Measurements from ENCODE around the gene AACS. TPM values are rescaled to one million over a fixed set of nuclear protein-coding genes. Genes with fewer than 3 reads are reported as not detected.

Gene AACS
- total RNA-seq, 2 experiments from 2014 or later: 10.8 to 11.7 TPM

DNA sequence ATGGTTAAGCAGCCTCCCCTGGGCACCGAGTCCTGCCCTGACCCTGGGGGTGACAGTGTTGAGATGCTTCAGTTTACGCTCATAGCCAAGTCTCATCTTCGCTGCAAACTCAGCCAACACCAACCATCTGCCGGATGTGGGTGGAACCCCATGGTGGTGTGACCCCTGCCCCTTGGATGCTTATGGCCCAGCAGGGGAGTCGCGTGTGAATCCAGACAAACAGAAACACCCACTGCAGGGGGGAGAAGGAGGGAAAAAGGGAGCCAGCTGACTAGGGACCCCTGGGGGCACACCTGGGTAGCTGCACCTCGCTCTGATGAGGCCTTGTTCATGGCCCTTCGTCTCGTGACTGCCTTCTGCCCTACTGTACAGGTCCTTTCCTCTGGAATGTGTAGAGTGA is 23.8 kb downstream of the AACS start:
- Histone ChIP-seq H3K27ac (ENCODE audit: low read depth in 1 of 2, low read length in 2 of 2) (no peak overlapping the region), H3K36me3 (ENCODE audit: insufficient read depth, low read length) (peaks cover 23% of the 10 kb centered on the region), H3K4me3 (ENCODE audit: low read length) (no peak overlapping the region), H3K27me3 (ENCODE audit: control insufficient read depth in 1 of 2, insufficient read depth in 2 of 2, low read length in 2 of 2) (no peaks in the 10 kb centered on the region), H3K4me1 (ENCODE audit: insufficient read depth, low read length) (no peaks in the 10 kb centered on the region), H3K9me3 (ENCODE audit: control insufficient read depth in 1 of 2, insufficient read depth in 1 of 2, low read length in 2 of 2) (no peaks in the 10 kb centered on the region)
- Mint-ChIP-seq H3K4me3 (no peak overlapping the region), H3K9me3 (no peaks in the 10 kb centered on the region), H3K36me3 (ENCODE audit: low read depth) (peaks cover 39% of the 10 kb centered on the region), H3K27me3 (no peaks in the 10 kb centered on the region), H3K4me1 (ENCODE audit: low read depth) (no peaks in the 10 kb centered on the region), H3K27ac (no peak overlapping the region)
- ATAC-seq (ENCODE audit: poor library complexity) (no peak), DNase-seq (no peak)
- POLR2A ChIA-PET: no interaction called here
- CTCF ChIA-PET: no interaction called here
- intact Hi-C loops (cut with DNase I, micrococcal nuclease): no loop called here
- TF ChIP-seq, protein P1, sequence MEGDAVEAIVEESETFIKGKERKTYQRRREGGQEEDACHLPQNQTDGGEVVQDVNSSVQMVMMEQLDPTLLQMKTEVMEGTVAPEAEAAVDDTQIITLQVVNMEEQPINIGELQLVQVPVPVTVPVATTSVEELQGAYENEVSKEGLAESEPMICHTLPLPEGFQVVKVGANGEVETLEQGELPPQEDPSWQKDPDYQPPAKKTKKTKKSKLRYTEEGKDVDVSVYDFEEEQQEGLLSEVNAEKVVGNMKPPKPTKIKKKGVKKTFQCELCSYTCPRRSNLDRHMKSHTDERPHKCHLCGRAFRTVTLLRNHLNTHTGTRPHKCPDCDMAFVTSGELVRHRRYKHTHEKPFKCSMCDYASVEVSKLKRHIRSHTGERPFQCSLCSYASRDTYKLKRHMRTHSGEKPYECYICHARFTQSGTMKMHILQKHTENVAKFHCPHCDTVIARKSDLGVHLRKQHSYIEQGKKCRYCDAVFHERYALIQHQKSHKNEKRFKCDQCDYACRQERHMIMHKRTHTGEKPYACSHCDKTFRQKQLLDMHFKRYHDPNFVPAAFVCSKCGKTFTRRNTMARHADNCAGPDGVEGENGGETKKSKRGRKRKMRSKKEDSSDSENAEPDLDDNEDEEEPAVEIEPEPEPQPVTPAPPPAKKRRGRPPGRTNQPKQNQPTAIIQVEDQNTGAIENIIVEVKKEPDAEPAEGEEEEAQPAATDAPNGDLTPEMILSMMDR (IDR thresholded peaks at IDR 0.05): no peak

DNA sequence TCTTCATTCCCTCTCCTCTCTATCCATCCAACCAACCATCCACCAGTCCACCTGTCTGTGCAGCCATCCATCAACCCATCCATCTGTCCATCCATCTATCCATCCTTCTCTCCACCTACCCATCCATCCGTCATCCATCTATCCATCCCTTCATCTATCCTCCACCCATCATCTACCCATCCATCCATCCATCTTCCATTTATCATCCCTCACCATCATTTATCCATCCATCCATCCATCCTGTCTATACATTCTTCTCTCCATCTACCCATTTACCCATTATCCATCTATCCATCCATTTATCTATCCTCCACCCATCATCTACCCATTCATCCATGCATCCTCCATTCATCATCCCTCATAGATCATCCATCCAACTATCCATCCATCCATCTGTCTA is 24.4 kb downstream of the AACS start:
- Mint-ChIP-seq H3K27me3 (no peaks in the 10 kb centered on the region), H3K27ac (no peak overlapping the region), H3K4me1 (ENCODE audit: low read depth) (no peaks in the 10 kb centered on the region), H3K9me3 (no peaks in the 10 kb centered on the region), H3K36me3 (ENCODE audit: low read depth) (peaks cover 44% of the 10 kb centered on the region), H3K4me3 (no peak overlapping the region)
- intact Hi-C loops (cut with DNase I, micrococcal nuclease): no loop called here
- TF ChIP-seq, protein P1 (IDR thresholded peaks at IDR 0.05): no peak
- H3K4me1 ChIP-seq (ENCODE audit: insufficient read depth, low read length): no peaks in the 10 kb centered on the region
- no peak for DNase-seq
- no peaks in the 10 kb centered on the region for H3K9me3 ChIP-seq (ENCODE audit: control insufficient read depth in 1 of 2, insufficient read depth in 1 of 2, low read length in 2 of 2)
- POLR2A ChIA-PET: no interaction called here
- H3K27ac ChIP-seq (ENCODE audit: low read depth in 1 of 2, low read length in 2 of 2): no peak overlapping the region
- H3K36me3 ChIP-seq (ENCODE audit: insufficient read depth, low read length): peaks cover 23% of the 10 kb centered on the region
- ATAC-seq (ENCODE audit: poor library complexity): no peak
- H3K4me3 ChIP-seq (ENCODE audit: low read length): no peak overlapping the region
- no peaks in the 10 kb centered on the region for H3K27me3 ChIP-seq (ENCODE audit: control insufficient read depth in 1 of 2, insufficient read depth in 2 of 2, low read length in 2 of 2)
- CTCF ChIA-PET: no interaction called here

DNA sequence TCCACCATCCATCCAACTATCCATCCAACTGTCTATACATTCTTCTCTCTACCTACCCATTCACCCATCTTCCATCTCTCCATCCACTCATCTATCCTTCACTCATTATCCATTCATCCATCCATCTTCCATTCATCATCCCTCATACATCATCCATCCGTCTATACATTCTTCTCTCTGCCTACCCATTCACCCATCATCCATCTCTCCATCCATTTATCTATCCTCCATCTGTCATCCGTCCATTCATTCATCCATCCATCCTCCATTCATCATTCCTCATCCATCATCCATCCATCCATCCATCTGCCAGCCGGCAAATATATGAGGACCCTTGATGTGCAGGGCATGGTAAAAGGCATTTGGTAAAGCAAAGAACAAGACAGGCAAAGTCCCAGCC is 25.2 kb downstream of the AACS start:
- H3K9me3 Mint-ChIP-seq: no peaks in the 10 kb centered on the region
- no peak overlapping the region for H3K4me3 Mint-ChIP-seq
- Histone ChIP-seq H3K9me3 (ENCODE audit: control insufficient read depth in 1 of 2, insufficient read depth in 1 of 2, low read length in 2 of 2) (no peaks in the 10 kb centered on the region), H3K4me3 (ENCODE audit: low read length) (no peak overlapping the region), H3K27ac (ENCODE audit: low read depth in 1 of 2, low read length in 2 of 2) (no peak overlapping the region), H3K4me1 (ENCODE audit: insufficient read depth, low read length) (no peaks in the 10 kb centered on the region), H3K36me3 (ENCODE audit: insufficient read depth, low read length) (peaks cover 19% of the 10 kb centered on the region), H3K27me3 (ENCODE audit: control insufficient read depth in 1 of 2, insufficient read depth in 2 of 2, low read length in 2 of 2) (no peaks in the 10 kb centered on the region)
- DNase-seq: no peak
- no peaks in the 10 kb centered on the region for H3K4me1 Mint-ChIP-seq (ENCODE audit: low read depth)
- intact Hi-C loops (cut with DNase I, micrococcal nuclease): no loop called here
- H3K36me3 Mint-ChIP-seq (ENCODE audit: low read depth): peaks cover 38% of the 10 kb centered on the region
- no peak overlapping the region for H3K27ac Mint-ChIP-seq
- no peaks in the 10 kb centered on the region for H3K27me3 Mint-ChIP-seq
- CTCF ChIA-PET: no interaction called here
- TF ChIP-seq, protein P1 (IDR thresholded peaks at IDR 0.05): no peak
- no peak for ATAC-seq (ENCODE audit: poor library complexity)
- POLR2A ChIA-PET: no interaction called here
